ENCODE data around the gene TNS1. TPM values are rescaled to one million over a fixed set of nuclear protein-coding genes. Genes with fewer than 3 reads are reported as not detected.
"Not testable (repeated sequence)": the region's sequence is repeated elsewhere in the genome, so short reads cannot be mapped to it uniquely, and the experiment has no call there.

The TNS1 gene
- total RNA-seq, 2 donors from 2014 or later: 0.65 to 0.93 TPM

DNA sequence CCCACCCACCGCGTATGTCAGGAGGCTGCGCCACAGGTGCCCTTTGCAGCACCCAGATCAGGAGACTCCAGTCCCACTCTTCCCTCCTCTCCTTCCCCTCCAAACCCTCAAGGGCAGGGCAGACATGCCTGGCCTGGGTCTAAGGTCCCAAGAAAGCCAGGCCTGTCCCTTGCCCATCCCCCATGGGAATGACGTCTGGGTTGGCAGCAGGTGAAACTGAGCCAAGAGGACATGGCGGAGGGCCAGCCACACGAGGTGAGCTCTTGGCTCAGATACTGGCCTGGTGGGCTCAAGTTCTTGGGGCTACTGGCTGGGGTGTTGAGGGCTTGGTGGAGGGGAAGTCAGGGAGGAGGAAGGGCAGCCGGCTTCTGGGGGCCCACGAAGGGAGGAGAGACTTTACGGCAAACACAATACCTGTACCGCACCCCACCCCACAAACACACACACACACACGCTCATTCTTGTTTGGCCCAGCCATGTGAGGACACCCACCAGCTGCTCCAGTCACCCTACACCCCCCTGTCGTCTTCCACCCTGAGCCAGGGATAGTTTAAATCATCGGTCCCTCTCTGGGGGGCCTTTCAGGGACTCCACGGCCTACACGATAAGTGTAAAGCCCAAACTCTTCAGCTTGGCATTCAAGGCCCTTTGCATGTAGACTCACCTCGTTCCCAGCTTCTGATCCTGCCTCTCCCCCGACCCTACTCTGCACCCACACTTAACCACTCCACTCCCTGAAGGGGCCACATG lies 24.1 kb upstream of the TNS1 start:
- ATAC-seq (replicated peaks in 1 of 2): no peak
- DNase-seq: no peak
- H3K4me1 Mint-ChIP-seq (ENCODE audit: low read depth): no peaks in the 10 kb centered on the region
- no peaks in the 10 kb centered on the region for H3K36me3 Mint-ChIP-seq (ENCODE audit: insufficient read depth in 2 of 2)
- no peak overlapping the region for H3K4me3 Mint-ChIP-seq
- H3K27me3 Mint-ChIP-seq (ENCODE audit: low read depth): no peaks in the 10 kb centered on the region
- H3K27ac Mint-ChIP-seq: no peak overlapping the region
- H3K9me3 Mint-ChIP-seq: no peaks in the 10 kb centered on the region

- ATAC-seq (replicated peaks in 1 of 2) (no peak), DNase-seq (no peak)
- H3K27me3 Mint-ChIP-seq (ENCODE audit: low read depth): no peaks in the 10 kb centered on the region
- no peaks in the 10 kb centered on the region for H3K4me1 Mint-ChIP-seq (ENCODE audit: low read depth)
- no peak overlapping the region for H3K27ac Mint-ChIP-seq
- no peaks in the 10 kb centered on the region for H3K36me3 Mint-ChIP-seq (ENCODE audit: insufficient read depth in 2 of 2)
- no peaks in the 10 kb centered on the region for H3K9me3 Mint-ChIP-seq
- no peak overlapping the region for H3K4me3 Mint-ChIP-seq
These were observed 23.4 kb upstream of the TNS1 start for GRCh38 chr2:218026244-218026643.

GRCh38 chr2:218024871-218025270 lies 22.1 kb upstream of the TNS1 start:
- H3K27ac Mint-ChIP-seq: no peak overlapping the region
- no peaks in the 10 kb centered on the region for H3K9me3 Mint-ChIP-seq
- ATAC-seq (replicated peaks in 1 of 2): no peak

GRCh38 chr2:218024336-218024735 lies 21.5 kb upstream of the TNS1 start:
- Mint-ChIP-seq H3K4me1 (ENCODE audit: low read depth) (no peaks in the 10 kb centered on the region), H3K36me3 (ENCODE audit: insufficient read depth in 2 of 2) (no peaks in the 10 kb centered on the region), H3K4me3 (no peak overlapping the region), H3K9me3 (no peaks in the 10 kb centered on the region), H3K27ac (no peak overlapping the region), H3K27me3 (ENCODE audit: low read depth) (no peaks in the 10 kb centered on the region)
- ATAC-seq (replicated peaks in 1 of 2) (no peak), DNase-seq (no peak)

More at GRCh38 chr2:218024871-218025270, 22.1 kb upstream of the TNS1 start:
- Mint-ChIP-seq H3K4me3 (no peak overlapping the region), H3K36me3 (ENCODE audit: insufficient read depth in 2 of 2) (no peaks in the 10 kb centered on the region), H3K27me3 (ENCODE audit: low read depth) (no peaks in the 10 kb centered on the region), H3K4me1 (ENCODE audit: low read depth) (no peaks in the 10 kb centered on the region)
- no peak for DNase-seq

DNA sequence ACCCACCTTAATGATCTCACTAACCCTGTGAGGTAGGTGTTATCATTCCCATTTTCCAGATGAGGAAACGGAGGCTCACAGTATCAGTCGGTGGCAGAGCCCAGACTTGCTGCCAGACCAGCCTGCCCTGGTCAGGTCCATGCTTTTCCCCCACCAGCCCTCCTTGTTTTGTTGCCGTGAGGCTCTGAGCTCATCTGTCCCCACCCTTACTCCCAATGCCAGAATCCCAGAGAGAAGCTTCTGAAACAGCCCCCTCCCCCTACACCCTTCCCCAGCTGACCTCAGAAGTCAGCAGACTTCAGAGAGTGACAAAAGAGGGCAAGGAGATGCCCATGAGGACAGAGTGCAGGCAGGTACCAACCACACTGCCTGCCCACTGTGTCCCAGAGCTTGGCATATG lies 20.8 kb upstream of the TNS1 start:
- Mint-ChIP-seq H3K27me3 (ENCODE audit: low read depth) (no peaks in the 10 kb centered on the region), H3K4me1 (ENCODE audit: low read depth) (no peaks in the 10 kb centered on the region), H3K36me3 (ENCODE audit: insufficient read depth in 2 of 2) (no peaks in the 10 kb centered on the region), H3K4me3 (no peak overlapping the region), H3K9me3 (no peaks in the 10 kb centered on the region), H3K27ac (no peak overlapping the region)
- DNase-seq: no peak
- ATAC-seq (replicated peaks in 1 of 2): no peak

DNA sequence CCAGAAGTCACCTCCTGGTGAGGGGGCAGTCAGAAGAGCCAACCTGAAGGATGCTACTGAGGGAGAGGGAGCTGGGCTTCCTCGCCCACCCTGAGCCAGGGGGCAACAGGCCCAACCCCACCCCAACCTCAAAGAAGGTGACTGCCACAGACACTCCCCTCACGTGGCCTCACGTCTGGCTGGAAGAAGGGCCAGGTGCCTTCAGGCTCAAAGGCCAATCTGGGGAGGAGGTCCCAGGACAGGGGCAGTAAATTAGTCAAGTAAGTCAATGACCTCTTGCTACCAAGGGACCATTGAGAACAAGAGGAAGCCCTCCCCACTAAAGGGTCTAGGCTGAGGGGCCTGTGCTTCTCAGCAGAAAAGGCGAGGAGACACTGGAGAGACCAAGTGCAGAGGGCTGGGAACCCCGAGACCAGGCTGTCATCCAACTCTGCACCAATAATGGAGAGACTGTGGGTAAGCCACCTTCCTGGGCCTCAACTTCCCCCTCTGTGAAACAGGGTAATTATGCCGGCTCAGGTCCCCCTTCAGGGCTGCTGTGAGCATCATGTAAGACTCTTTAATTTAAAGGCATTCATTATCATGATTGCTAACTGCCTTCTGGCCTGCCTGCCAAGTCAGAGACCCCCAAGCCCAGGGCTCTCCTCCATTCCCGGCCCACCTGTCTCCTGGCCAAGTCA lies 20.2 kb upstream of the TNS1 start:
- Mint-ChIP-seq H3K27me3 (ENCODE audit: low read depth) (no peaks in the 10 kb centered on the region), H3K36me3 (ENCODE audit: insufficient read depth in 2 of 2) (no peaks in the 10 kb centered on the region), H3K4me3 (no peak overlapping the region), H3K9me3 (no peaks in the 10 kb centered on the region), H3K4me1 (ENCODE audit: low read depth) (no peaks in the 10 kb centered on the region), H3K27ac (no peak overlapping the region)
- ATAC-seq (replicated peaks in 1 of 2): no peak
- DNase-seq: no peak

DNA sequence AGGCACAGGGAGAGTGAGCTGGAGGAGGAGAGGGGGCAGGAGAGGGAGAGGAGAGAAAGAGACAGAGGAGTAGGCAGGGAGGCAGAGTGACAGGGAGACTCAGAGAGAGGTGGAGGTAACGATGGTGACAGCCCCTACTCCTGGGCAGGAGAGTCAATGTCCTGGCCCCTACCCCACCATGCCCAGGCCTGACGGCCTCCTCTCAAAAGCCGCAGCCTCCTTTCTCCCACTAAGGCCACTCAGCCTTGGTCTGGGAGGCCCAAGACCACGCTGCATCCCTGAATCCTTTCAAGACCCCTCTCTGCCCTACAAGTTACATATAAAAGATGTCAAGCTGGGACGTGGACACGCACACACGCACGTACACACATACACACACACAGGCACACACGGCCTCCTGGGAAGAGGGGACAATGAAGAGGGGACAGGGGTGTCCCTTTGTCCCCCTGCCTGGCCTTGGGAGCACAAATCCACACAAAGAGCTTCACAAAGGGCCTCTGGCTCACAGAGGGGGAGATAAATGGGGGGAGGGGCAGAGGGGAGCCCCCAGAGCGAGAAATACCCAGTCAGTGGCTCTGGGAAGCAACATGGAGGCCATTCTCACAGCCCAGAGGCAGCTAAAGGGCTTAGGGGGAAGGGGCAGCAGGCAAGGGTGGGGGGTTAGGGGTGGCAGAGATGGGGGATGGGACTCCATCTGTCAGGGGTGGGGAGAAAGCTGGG lies 19.5 kb upstream of the TNS1 start:
- DNase-seq (no peak), ATAC-seq (replicated peaks in 1 of 2) (no peak)
- H3K36me3 Mint-ChIP-seq (ENCODE audit: insufficient read depth in 2 of 2): no peaks in the 10 kb centered on the region
- H3K27me3 Mint-ChIP-seq (ENCODE audit: low read depth): no peaks in the 10 kb centered on the region
- H3K4me3 Mint-ChIP-seq: no peak overlapping the region
- no peak overlapping the region for H3K27ac Mint-ChIP-seq
- no peaks in the 10 kb centered on the region for H3K9me3 Mint-ChIP-seq
- H3K4me1 Mint-ChIP-seq (ENCODE audit: low read depth): no peaks in the 10 kb centered on the region

- H3K4me1 Mint-ChIP-seq (ENCODE audit: low read depth): no peaks in the 10 kb centered on the region
- no peaks in the 10 kb centered on the region for H3K9me3 Mint-ChIP-seq
These were observed 18.8 kb upstream of the TNS1 start for GRCh38 chr2:218021536-218022071.

GRCh38 chr2:218020966-218021535 lies 18.3 kb upstream of the TNS1 start:
- Mint-ChIP-seq H3K4me3 (no peak overlapping the region), H3K27me3 (ENCODE audit: low read depth) (no peaks in the 10 kb centered on the region), H3K36me3 (ENCODE audit: insufficient read depth in 2 of 2) (no peaks in the 10 kb centered on the region), H3K4me1 (ENCODE audit: low read depth) (no peaks in the 10 kb centered on the region), H3K27ac (no peak overlapping the region), H3K9me3 (no peaks in the 10 kb centered on the region)
- ATAC-seq (replicated peaks in 1 of 2) (no peak), DNase-seq (no peak)

More at GRCh38 chr2:218021536-218022071, 18.8 kb upstream of the TNS1 start:
- no peak overlapping the region for H3K4me3 Mint-ChIP-seq
- no peaks in the 10 kb centered on the region for H3K36me3 Mint-ChIP-seq (ENCODE audit: insufficient read depth in 2 of 2)
- H3K27me3 Mint-ChIP-seq (ENCODE audit: low read depth): no peaks in the 10 kb centered on the region
- no peak overlapping the region for H3K27ac Mint-ChIP-seq
- no peak for DNase-seq
- ATAC-seq (replicated peaks in 1 of 2): no peak

- no peaks in the 10 kb centered on the region for H3K9me3 Mint-ChIP-seq
- no peaks in the 10 kb centered on the region for H3K27me3 Mint-ChIP-seq (ENCODE audit: low read depth)
- no peak overlapping the region for H3K27ac Mint-ChIP-seq
- no peak overlapping the region for H3K4me3 Mint-ChIP-seq
- H3K4me1 Mint-ChIP-seq (ENCODE audit: low read depth): no peaks in the 10 kb centered on the region
- DNase-seq (no peak), ATAC-seq (replicated peaks in 1 of 2) (no peak)
- no peaks in the 10 kb centered on the region for H3K36me3 Mint-ChIP-seq (ENCODE audit: insufficient read depth in 2 of 2)
These were observed 17.5 kb upstream of the TNS1 start for GRCh38 chr2:218020281-218020680.

DNA sequence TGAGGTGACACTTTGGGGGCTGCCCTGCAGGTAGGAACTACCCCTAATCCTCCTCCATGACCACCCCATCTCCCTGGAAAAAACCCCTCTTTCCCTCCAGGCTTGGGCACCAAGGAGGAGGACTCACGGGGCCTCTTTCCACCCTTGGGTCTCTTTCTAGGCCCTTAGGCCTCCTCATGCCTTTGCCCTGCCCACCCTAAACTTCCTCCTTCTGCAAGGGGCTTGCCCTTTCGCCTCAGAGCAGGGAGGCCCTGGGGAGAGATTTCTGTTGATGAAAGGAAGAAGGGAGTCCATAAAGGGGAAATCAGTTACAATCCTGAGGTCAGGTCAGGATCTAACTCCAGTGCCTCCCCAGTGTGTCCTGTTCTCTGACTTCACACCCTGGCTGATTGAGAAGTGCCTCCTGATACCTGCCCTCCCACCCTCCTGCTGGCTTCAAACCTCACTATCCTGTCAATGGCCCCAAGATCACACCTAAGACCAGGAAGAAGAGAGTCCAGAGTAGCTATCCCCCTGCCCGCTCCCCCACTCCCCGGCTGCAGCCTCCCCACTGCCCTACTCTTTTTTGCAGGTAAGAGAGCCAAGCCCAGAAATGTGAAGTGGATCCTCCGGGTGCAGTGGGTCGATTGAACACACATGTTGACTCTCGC lies 16.7 kb upstream of the TNS1 start:
- ATAC-seq (replicated peaks in 1 of 2): no peak
- Mint-ChIP-seq H3K4me1 (ENCODE audit: low read depth) (no peaks in the 10 kb centered on the region), H3K27ac (no peak overlapping the region), H3K4me3 (no peak overlapping the region), H3K27me3 (ENCODE audit: low read depth) (no peaks in the 10 kb centered on the region), H3K36me3 (ENCODE audit: insufficient read depth in 2 of 2) (no peaks in the 10 kb centered on the region), H3K9me3 (no peaks in the 10 kb centered on the region)
- DNase-seq: no peak

DNA sequence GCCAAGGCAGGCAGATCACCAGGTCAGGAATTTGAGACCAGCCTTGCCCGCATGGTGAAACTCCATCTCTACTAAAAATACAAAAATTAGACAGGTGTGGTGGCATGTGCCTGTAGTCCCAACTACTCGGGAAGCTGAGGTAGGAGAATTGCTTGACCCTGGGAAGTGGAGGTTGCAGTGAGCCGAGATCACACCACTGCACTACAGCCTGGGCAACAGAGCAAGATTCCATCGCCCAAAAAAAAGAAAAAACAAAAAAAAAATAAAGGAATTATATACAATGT lies 16.0 kb upstream of the TNS1 start:
- H3K9me3 Mint-ChIP-seq; H3K27me3 Mint-ChIP-seq (ENCODE audit: low read depth); DNase-seq; ATAC-seq (replicated peaks in 1 of 2); H3K36me3 Mint-ChIP-seq (ENCODE audit: insufficient read depth in 2 of 2); H3K4me1 Mint-ChIP-seq (ENCODE audit: low read depth); H3K4me3 Mint-ChIP-seq; H3K27ac Mint-ChIP-seq: not testable (repeated sequence)
